GM12878 (cell line): Measurements from ENCODE around the gene MYO9B.
"Not testable (repeated sequence)": the region's sequence is repeated elsewhere in the genome, so short reads cannot be mapped to it uniquely, and the experiment has no call there.

Source experiments
- BCL11A ChIP-seq: IDR thresholded peaks from 2 replicates; pipeline ENCODE4 v1.6.1; 2011; ENCODE audit warnings: low read depth, low read length
- EZH2 ChIP-seq: IDR thresholded peaks from 2 replicates; pipeline ENCODE4 v1.6.1; 2012; ENCODE audit warnings: low read depth, mild to moderate bottlenecking, control low read depth, inconsistent platforms, low read length, borderline replicate concordance; ENCODE audit not compliant: control insufficient read depth
- MYC ChIP-seq: IDR thresholded peaks from 2 replicates; pipeline ENCODE4 v1.6.1; 2011; ENCODE audit warnings: mild to moderate bottlenecking, low read length, moderate library complexity, inconsistent platforms; ENCODE audit not compliant: insufficient read depth, insufficient replicate concordance, insufficient read length, severe bottlenecking
- PAX8 ChIP-seq: fragments of 450-650 bp; IDR thresholded peaks from 2 replicates; pipeline ENCODE4 v1.6.1; 2017; ENCODE audit warnings: mild to moderate bottlenecking, moderate library complexity
- POLR2A ChIP-seq: IDR thresholded peaks from 2 replicates; pipeline ENCODE4 v1.6.1; 2011; ENCODE audit warnings: low read depth, mild to moderate bottlenecking, low read length
- POLR2AphosphoS5 ChIP-seq: IDR thresholded peaks from 2 replicates; pipeline ENCODE4 v1.6.1; 2011; ENCODE audit warnings: mild to moderate bottlenecking, low read length, inconsistent platforms
- RELA ChIP-seq: fragments of 450-650 bp; IDR thresholded peaks from 2 replicates; pipeline ENCODE4 v1.8.0; 2014; ENCODE audit warnings: borderline replicate concordance; ENCODE audit not compliant: partially characterized antibody
- ZNF207 ChIP-seq: fragments of 450-650 bp; IDR thresholded peaks from 2 replicates; pipeline ENCODE4 v1.6.1; 2014; ENCODE audit warnings: antibody characterized with exemption, mild to moderate bottlenecking, borderline replicate concordance
- TF ChIP-seq, protein P1 (sequence below), 3 experiments: IDR thresholded peaks in 2 of 3; conservative IDR thresholded peaks in 1 of 3; 2 replicates each; pipeline ENCODE4 v1.5.1; 2011; ENCODE audit warnings: low read depth in 3 of 3, low read length in 3 of 3, mild to moderate bottlenecking in 3 of 3, control low read depth in 2 of 3, moderate library complexity in 2 of 3, inconsistent platforms in 1 of 3, mixed read lengths in 1 of 3; ENCODE audit not compliant: control insufficient read depth in 2 of 3, insufficient read depth in 1 of 3; ENCODE audit errors: extremely low read depth in 1 of 3
- TF ChIP-seq, protein P2 (sequence below): fragments of 450-650 bp; IDR thresholded peaks from 2 replicates; pipeline ENCODE4 v1.6.1; 2017; ENCODE audit warnings: mild to moderate bottlenecking
- TF ChIP-seq, protein P3 (sequence below): fragments of 450-650 bp; IDR thresholded peaks from 2 replicates; pipeline ENCODE4 v1.6.1; 2016; ENCODE audit warnings: mild to moderate bottlenecking

DNA sequence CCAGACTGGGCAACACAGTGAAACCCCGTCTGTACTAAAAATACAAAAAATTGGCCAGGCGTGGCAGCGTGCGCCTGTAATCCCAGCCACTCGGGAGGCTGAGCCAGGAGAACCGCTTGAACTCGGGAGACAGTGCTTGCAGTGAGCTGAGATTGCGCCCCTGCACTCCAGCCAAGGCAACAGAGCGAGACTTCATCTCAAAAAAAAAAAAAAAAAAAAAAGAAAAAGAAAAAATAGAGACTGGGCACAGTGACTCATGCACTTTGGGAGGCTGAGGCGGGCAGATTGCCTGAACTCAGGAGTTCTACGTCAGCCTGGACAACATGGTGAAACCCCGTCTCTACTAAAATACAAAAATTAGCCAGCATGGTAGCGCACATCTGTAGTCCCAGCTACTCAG, 69.2 kb downstream of the MYO9B start:
- TF ChIP-seq, protein P1, sequence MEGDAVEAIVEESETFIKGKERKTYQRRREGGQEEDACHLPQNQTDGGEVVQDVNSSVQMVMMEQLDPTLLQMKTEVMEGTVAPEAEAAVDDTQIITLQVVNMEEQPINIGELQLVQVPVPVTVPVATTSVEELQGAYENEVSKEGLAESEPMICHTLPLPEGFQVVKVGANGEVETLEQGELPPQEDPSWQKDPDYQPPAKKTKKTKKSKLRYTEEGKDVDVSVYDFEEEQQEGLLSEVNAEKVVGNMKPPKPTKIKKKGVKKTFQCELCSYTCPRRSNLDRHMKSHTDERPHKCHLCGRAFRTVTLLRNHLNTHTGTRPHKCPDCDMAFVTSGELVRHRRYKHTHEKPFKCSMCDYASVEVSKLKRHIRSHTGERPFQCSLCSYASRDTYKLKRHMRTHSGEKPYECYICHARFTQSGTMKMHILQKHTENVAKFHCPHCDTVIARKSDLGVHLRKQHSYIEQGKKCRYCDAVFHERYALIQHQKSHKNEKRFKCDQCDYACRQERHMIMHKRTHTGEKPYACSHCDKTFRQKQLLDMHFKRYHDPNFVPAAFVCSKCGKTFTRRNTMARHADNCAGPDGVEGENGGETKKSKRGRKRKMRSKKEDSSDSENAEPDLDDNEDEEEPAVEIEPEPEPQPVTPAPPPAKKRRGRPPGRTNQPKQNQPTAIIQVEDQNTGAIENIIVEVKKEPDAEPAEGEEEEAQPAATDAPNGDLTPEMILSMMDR (IDR thresholded peaks at IDR 0.05 in 2 of 3, conservative IDR thresholded peaks at IDR 0.05 in 1 of 3; ENCODE audit: control insufficient read depth in 2 of 3, extremely low read depth in 1 of 3, insufficient read depth in 1 of 3, low read depth in 3 of 3, low read length in 3 of 3): not testable (repeated sequence)
- TF ChIP-seq POLR2A, POLR2AphosphoS5, RELA, PAX8, BCL11A, MYC, EZH2, ZNF207: not testable (repeated sequence)
- TF ChIP-seq, protein P2, sequence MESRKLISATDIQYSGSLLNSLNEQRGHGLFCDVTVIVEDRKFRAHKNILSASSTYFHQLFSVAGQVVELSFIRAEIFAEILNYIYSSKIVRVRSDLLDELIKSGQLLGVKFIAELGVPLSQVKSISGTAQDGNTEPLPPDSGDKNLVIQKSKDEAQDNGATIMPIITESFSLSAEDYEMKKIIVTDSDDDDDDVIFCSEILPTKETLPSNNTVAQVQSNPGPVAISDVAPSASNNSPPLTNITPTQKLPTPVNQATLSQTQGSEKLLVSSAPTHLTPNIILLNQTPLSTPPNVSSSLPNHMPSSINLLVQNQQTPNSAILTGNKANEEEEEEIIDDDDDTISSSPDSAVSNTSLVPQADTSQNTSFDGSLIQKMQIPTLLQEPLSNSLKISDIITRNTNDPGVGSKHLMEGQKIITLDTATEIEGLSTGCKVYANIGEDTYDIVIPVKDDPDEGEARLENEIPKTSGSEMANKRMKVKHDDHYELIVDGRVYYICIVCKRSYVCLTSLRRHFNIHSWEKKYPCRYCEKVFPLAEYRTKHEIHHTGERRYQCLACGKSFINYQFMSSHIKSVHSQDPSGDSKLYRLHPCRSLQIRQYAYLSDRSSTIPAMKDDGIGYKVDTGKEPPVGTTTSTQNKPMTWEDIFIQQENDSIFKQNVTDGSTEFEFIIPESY: not testable (repeated sequence)
- TF ChIP-seq, protein P3, sequence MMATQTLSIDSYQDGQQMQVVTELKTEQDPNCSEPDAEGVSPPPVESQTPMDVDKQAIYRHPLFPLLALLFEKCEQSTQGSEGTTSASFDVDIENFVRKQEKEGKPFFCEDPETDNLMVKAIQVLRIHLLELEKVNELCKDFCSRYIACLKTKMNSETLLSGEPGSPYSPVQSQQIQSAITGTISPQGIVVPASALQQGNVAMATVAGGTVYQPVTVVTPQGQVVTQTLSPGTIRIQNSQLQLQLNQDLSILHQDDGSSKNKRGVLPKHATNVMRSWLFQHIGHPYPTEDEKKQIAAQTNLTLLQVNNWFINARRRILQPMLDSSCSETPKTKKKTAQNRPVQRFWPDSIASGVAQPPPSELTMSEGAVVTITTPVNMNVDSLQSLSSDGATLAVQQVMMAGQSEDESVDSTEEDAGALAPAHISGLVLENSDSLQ: not testable (repeated sequence)
